ENCODE results near the gene HUNK.
"Not testable (repeated sequence)": the region's sequence is repeated elsewhere in the genome, so short reads cannot be mapped to it uniquely, and the experiment has no call there.

DNA sequence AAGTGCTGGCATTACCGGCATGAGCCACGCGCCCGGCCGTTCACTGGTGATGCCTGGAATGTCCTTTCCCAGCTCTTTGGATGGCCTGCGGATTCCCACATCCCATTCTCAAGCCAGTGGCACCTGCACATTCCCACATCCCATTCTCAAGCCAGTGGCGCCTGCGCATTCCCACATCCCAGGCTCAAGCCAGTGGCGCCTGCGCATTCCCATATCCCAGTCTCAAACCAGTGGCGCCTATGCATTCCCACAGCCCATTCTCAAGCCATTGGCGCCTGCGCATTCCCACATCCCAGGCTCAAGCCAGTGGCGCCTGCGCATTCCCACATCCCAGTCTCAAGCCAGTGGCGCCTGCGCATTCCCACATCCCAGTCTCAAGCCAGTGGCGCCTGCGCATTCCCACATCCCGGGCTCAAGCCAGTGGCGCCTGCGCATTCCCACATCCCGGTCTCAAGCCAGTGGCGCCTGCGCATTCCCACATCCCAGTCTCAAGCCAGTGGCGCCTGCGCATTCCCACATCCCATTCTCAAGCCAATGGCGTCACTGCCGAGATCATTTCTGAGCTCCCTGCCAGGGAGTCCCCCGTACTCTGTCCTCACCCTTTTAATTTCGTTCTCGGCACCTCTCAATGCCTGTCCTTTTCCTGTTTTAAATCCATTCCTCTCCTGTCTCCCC, 74.2 kb downstream of the HUNK start:
- TF ChIP-seq, protein P1, sequence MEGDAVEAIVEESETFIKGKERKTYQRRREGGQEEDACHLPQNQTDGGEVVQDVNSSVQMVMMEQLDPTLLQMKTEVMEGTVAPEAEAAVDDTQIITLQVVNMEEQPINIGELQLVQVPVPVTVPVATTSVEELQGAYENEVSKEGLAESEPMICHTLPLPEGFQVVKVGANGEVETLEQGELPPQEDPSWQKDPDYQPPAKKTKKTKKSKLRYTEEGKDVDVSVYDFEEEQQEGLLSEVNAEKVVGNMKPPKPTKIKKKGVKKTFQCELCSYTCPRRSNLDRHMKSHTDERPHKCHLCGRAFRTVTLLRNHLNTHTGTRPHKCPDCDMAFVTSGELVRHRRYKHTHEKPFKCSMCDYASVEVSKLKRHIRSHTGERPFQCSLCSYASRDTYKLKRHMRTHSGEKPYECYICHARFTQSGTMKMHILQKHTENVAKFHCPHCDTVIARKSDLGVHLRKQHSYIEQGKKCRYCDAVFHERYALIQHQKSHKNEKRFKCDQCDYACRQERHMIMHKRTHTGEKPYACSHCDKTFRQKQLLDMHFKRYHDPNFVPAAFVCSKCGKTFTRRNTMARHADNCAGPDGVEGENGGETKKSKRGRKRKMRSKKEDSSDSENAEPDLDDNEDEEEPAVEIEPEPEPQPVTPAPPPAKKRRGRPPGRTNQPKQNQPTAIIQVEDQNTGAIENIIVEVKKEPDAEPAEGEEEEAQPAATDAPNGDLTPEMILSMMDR (IDR thresholded peaks at IDR 0.05): not testable (repeated sequence)
- not testable (repeated sequence) for TF ChIP-seq EZH2 (IDR thresholded peaks at IDR 0.05; ENCODE audit: borderline replicate concordance, insufficient read depth, low read depth, low read length, poor library complexity, severe bottlenecking)

All from B cell (primary cell).